NCI-H1417 treated with DMSO at 0.1 percent for 48 hours (cell line): ENCODE data around the gene ALS2CL.

Source experiments
- DNase-seq: peaks from one replicate; lab custom pipeline; 2025; lab: John Stamatoyannopoulos, UW

ALS2CL gene

GRCh38 chr3:46632792-46633191 is 60.7 kb downstream of the ALS2CL start:
- DNase-seq: no peak

GRCh38 chr3:46629551-46630517 is 63.6 kb downstream of the ALS2CL start:
- DNase-seq: peak; percentile 24

GRCh38 chr3:46628901-46629369 is 64.5 kb downstream of the ALS2CL start:
- DNase-seq: no peak

- DNase-seq: no peak
Observed at GRCh38 chr3:46627078-46627477, 66.4 kb downstream of the ALS2CL start.

- no peak for DNase-seq
Observed at GRCh38 chr3:46626039-46626438, 67.4 kb downstream of the ALS2CL start.

GRCh38 chr3:46624975-46625490 is 68.4 kb downstream of the ALS2CL start:
- DNase-seq: no peak

- no peak for DNase-seq
Observed at GRCh38 chr3:46624533-46624932, 68.9 kb downstream of the ALS2CL start.

GRCh38 chr3:46619845-46620778 is 73.4 kb downstream of the ALS2CL start:
- DNase-seq: no peak
